H1 (cell line): ENCODE results near the gene RABEP1. TPM values are rescaled to one million over a fixed set of nuclear protein-coding genes. Genes with fewer than 3 reads are reported as not detected.
"Not testable (repeated sequence)": the region's sequence is repeated elsewhere in the genome, so short reads cannot be mapped to it uniquely, and the experiment has no call there.

ENCODE experiments used
- CTCF ChIA-PET: fragments of 300-600 bp; sonication (Branson Sonifier 250); formaldehyde crosslinking; loops from one replicate; lab custom pipeline; 2021; ENCODE audit not compliant: partially characterized antibody; lab: Charles Lee
- POLR2A ChIA-PET: fragments of 300-600 bp; sonication (Branson Sonifier 250); formaldehyde crosslinking; loops from one replicate; lab custom pipeline; 2021; ENCODE audit warnings: inconsistent platforms; ENCODE audit not compliant: partially characterized antibody; lab: Charles Lee
- DNase-seq, 2 experiments: peaks; one replicate each; pipeline versions ENCODE4 v3.0.0 to v3.0.0-alpha.2; 2010 to 2022; ENCODE audit warnings: low spot score in 2 of 2, low read depth in 1 of 2, mixed read lengths in 1 of 2
- FAIRE-seq: peaks from 2 replicates; lab custom pipeline; 2011; peaks lifted over from hg19 to GRCh38; lab: Jason Lieb, UNC
- H2AFZ ChIP-seq: 2 replicates; pipeline ENCODE4 v1.8.1; 2012; ENCODE audit warnings: low read length, inconsistent platforms
- H2AK5ac ChIP-seq: 2 replicates; pipeline ENCODE4 v1.6.1; 2013; ENCODE audit warnings: low read depth, low read length
- H2BK120ac ChIP-seq: replicated peaks from 2 replicates; pipeline ENCODE3; 2013; ENCODE audit warnings: low read depth, low read length, inconsistent platforms
- H2BK12ac ChIP-seq: 2 replicates; pipeline ENCODE4 v1.6.1; 2013; ENCODE audit warnings: low read depth, low read length
- H2BK15ac ChIP-seq: 2 replicates; pipeline ENCODE4 v1.6.1; 2013; ENCODE audit warnings: low read length
- H2BK20ac ChIP-seq: 2 replicates; pipeline ENCODE4 v1.6.1; 2013; ENCODE audit warnings: low read length
- H2BK5ac ChIP-seq: 2 replicates; pipeline ENCODE4 v1.6.1; 2013; ENCODE audit warnings: low read depth, low read length
- H3K14ac ChIP-seq: 2 replicates; pipeline ENCODE4 v1.6.1; 2013; ENCODE audit warnings: inconsistent platforms; ENCODE audit not compliant: insufficient read length
- H3K18ac ChIP-seq: 2 replicates; pipeline ENCODE4 v1.6.1; 2013; ENCODE audit warnings: low read length; ENCODE audit errors: extremely low read depth
- H3K23ac ChIP-seq: 2 replicates; pipeline ENCODE4 v1.6.1; 2013; ENCODE audit warnings: inconsistent platforms; ENCODE audit not compliant: insufficient read length
- H3K23me2 ChIP-seq: 2 replicates; pipeline ENCODE4 v1.6.1; 2013; ENCODE audit warnings: low read depth, low read length
- H3K27ac ChIP-seq: 2 replicates; pipeline ENCODE4 v1.6.1; 2011; ENCODE audit warnings: low read depth, low read length, inconsistent platforms
- H3K27me3 ChIP-seq, 4 experiments: replicated peaks in 1 of 4; 1 replicate in 1 of 4; 2 replicates in 3 of 4; pipeline versions ENCODE4 v1.6.1 to v1.8.1; 2011 to 2013; ENCODE audit warnings: low read length in 3 of 4, mild to moderate bottlenecking in 3 of 4, inconsistent platforms in 2 of 4, mixed read lengths in 2 of 4, moderate library complexity in 1 of 4; ENCODE audit not compliant: control insufficient read depth in 3 of 4, insufficient read depth in 3 of 4; ENCODE audit errors: extremely low read depth in 1 of 4
- H3K36me3 ChIP-seq, 4 experiments: 2 replicates each; pipeline versions ENCODE4 v1.6.1 to v1.8.1; 2011 to 2013; ENCODE audit warnings: mild to moderate bottlenecking in 4 of 4, low read length in 3 of 4, moderate library complexity in 2 of 4, control low read depth in 1 of 4, inconsistent platforms in 1 of 4; ENCODE audit not compliant: insufficient read depth in 4 of 4, control insufficient read depth in 2 of 4
- H3K4ac ChIP-seq: replicated peaks from 2 replicates; pipeline ENCODE3; 2013; ENCODE audit warnings: low read length, low read depth, mixed read lengths, inconsistent platforms; ENCODE audit not compliant: insufficient read length
- H3K4me1 ChIP-seq, 4 experiments: replicated peaks in 1 of 4; 1 replicate in 1 of 4; 2 replicates in 3 of 4; pipeline versions ENCODE4 v1.6.1 to v1.8.1; 2011 to 2013; ENCODE audit warnings: low read length in 3 of 4, inconsistent platforms in 2 of 4, mixed read lengths in 1 of 4; ENCODE audit not compliant: insufficient read depth in 4 of 4, control insufficient read depth in 3 of 4
- H3K4me2 ChIP-seq, 2 experiments: 2 replicates each; pipeline versions ENCODE4 v1.6.1 to v1.8.1; 2011 to 2013; ENCODE audit warnings: low read depth in 2 of 2, low read length in 2 of 2, control low read depth in 1 of 2, inconsistent platforms in 1 of 2, mild to moderate bottlenecking in 1 of 2; ENCODE audit not compliant: insufficient read depth in 1 of 2
- H3K4me3 ChIP-seq, 4 experiments: fragments of 200-600, 300-600 bp in 1 of 4; sonication (generic), shearing (Covaris generic), sonication (Bioruptor Twin) in 1 of 4; 2 replicates each; pipeline versions ENCODE4 v1.5.1 to v1.8.1; 2011 to 2016; ENCODE audit warnings: low read length in 4 of 4, low read depth in 3 of 4, control low read depth in 2 of 4, inconsistent platforms in 2 of 4, mild to moderate bottlenecking in 2 of 4, mixed read lengths in 1 of 4, moderate library complexity in 1 of 4; ENCODE audit not compliant: insufficient read depth in 2 of 4; ENCODE audit errors: extremely low read depth in 1 of 4
- H3K56ac ChIP-seq: replicated peaks from 2 replicates; pipeline ENCODE3; 2013; ENCODE audit warnings: low read depth, mild to moderate bottlenecking, mixed read lengths, low read length, inconsistent platforms; ENCODE audit not compliant: insufficient read length
- H3K79me1 ChIP-seq: 2 replicates; pipeline ENCODE4 v1.6.1; 2013; ENCODE audit warnings: low read depth, low read length, control low read depth
- H3K79me2 ChIP-seq, 2 experiments: 2 replicates each; pipeline versions ENCODE4 v1.6.1 to v1.8.1; 2012 to 2013; ENCODE audit warnings: low read length in 2 of 2, mild to moderate bottlenecking in 2 of 2, inconsistent platforms in 1 of 2; ENCODE audit not compliant: insufficient read depth in 2 of 2, control insufficient read depth in 1 of 2
- H3K9ac ChIP-seq, 4 experiments: replicated peaks in 1 of 4; 1 replicate in 1 of 4; 2 replicates in 3 of 4; pipeline versions ENCODE4 v1.6.1 to v1.8.1; 2011 to 2013; ENCODE audit warnings: low read depth in 3 of 4, low read length in 3 of 4, control low read depth in 2 of 4, mild to moderate bottlenecking in 2 of 4, moderate library complexity in 2 of 4, inconsistent platforms in 1 of 4; ENCODE audit errors: extremely low read depth in 1 of 4
- H3K9me3 ChIP-seq, 2 experiments: 2 replicates each; pipeline versions ENCODE4 v1.6.1 to v1.8.1; 2012 to 2013; ENCODE audit warnings: mild to moderate bottlenecking in 2 of 2, moderate library complexity in 2 of 2, control low read depth in 1 of 2, inconsistent platforms in 1 of 2, low read depth in 1 of 2, low read length in 1 of 2, mixed read lengths in 1 of 2; ENCODE audit not compliant: insufficient read depth in 2 of 2
- H4K20me1 ChIP-seq, 2 experiments: replicated peaks in 1 of 2; 2 replicates each; pipeline versions ENCODE3 to v1.8.1; 2011 to 2013; ENCODE audit warnings: inconsistent platforms in 2 of 2, low read length in 2 of 2, mild to moderate bottlenecking in 1 of 2; ENCODE audit not compliant: insufficient read depth in 2 of 2, control insufficient read depth in 1 of 2
- H4K5ac ChIP-seq: 2 replicates; pipeline ENCODE4 v1.6.1; 2013; ENCODE audit warnings: low read length, low read depth, mixed read lengths, inconsistent platforms; ENCODE audit not compliant: insufficient read length
- H4K8ac ChIP-seq: 2 replicates; pipeline ENCODE4 v1.8.0; 2013; ENCODE audit warnings: mild to moderate bottlenecking, moderate library complexity, low read length, inconsistent platforms; ENCODE audit not compliant: insufficient read depth; ENCODE audit errors: extremely low read depth
- H4K91ac ChIP-seq: replicated peaks from 2 replicates; pipeline ENCODE3; 2013; ENCODE audit warnings: low read length, mixed read lengths, inconsistent platforms; ENCODE audit not compliant: insufficient read length
- WGBS, 2 experiments: shearing (Covaris generic) in 1 of 2; methylation state at CpG; one replicate each; pipeline versions ENCODE4 v1.1.6 to v1.1.7; 2013 to 2015; ENCODE audit warnings: low lambda C conversion rate in 2 of 2, mixed read lengths in 2 of 2, inconsistent platforms in 1 of 2, low coverage in 1 of 2, missing lambda C conversion rate in 1 of 2; ENCODE audit not compliant: insufficient replicate concordance in 2 of 2, insufficient coverage in 1 of 2, insufficient read length in 1 of 2; ENCODE audit errors: extremely low coverage in 1 of 2, missing lambda C conversion rate in 1 of 2; 5-methylcytosine and 5-hydroxymethylcytosine counted together
- polyA plus RNA-seq, 7 experiments: library from polyadenylated mRNA; depleted of rRNA in 3 of 7; stranded (reverse) in 5 of 7; unstranded in 2 of 7; fragments of >200 nt in 5 of 7; fragments of 200-250 nt in 2 of 7; gene quantifications; 1 replicate in 5 of 7; 2 replicates in 1 of 7; 4 replicates in 1 of 7; pipeline versions ENCODE4 v1.2.1 to v1.2.3, GENCODE V29; 2011 to 2013; ENCODE audit warnings: missing spikeins in 2 of 7, mixed read lengths in 2 of 7
- total RNA-seq: library from RNA; stranded (reverse); fragmentation: NEBNext Ultra II Directional; extraction: Animal tissue kit (Norgen Biotek cat#: 25700); gene quantifications from 2 replicates; pipeline ENCODE4 v1.2.1, GENCODE V29; 2021

RABEP1 gene
- total and polyA plus RNA-seq, 2 of the 8 experiments (the other 6 are each of a cell fraction or from before 2014, with no cell fraction given) = 8.5 to 52.3 TPM

DNA sequence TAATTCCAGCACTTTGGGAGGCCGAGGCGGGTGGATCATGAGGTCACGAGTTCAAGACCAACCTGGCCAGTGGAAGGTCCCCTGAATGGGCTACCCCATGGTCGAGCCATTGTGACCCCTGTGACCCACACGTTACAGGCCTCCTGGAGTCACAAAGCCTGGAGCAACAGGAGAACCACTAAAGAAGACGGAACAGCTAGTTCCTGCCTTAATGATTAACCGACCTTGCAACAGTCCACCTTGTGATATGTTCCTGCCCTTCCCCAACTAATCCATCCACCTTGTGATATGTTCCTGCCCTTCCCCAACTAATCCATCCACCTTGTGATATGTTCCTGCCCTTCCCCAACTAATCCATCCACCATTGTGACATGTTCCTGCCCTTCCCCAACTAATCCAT lies 42.3 kb upstream of the RABEP1 start:
- H2BK120ac ChIP-seq, H3K14ac ChIP-seq, H4K91ac ChIP-seq, H3K23me2 ChIP-seq, H3K36me3 ChIP-seq, H3K27me3 ChIP-seq, H2BK15ac ChIP-seq, H4K5ac ChIP-seq, H3K18ac ChIP-seq, H3K4me1 ChIP-seq, H2BK12ac ChIP-seq, H2BK5ac ChIP-seq, H3K27ac ChIP-seq, H2AK5ac ChIP-seq, H4K20me1 ChIP-seq, H3K4me2 ChIP-seq, FAIRE-seq, H3K4ac ChIP-seq, H3K9me3 ChIP-seq, H4K8ac ChIP-seq, H3K9ac ChIP-seq, H3K4me3 ChIP-seq, DNase-seq, POLR2A ChIA-PET, H3K79me2 ChIP-seq, H2AFZ ChIP-seq, H3K56ac ChIP-seq, H2BK20ac ChIP-seq, H3K79me1 ChIP-seq, H3K23ac ChIP-seq: not testable (repeated sequence)
- 70% methylated on average over 7 of the region's 7 CpGs; no CpG with 5 or more reads in 1 of the 2 experiments for WGBS, 2 experiments
- CTCF ChIA-PET = interaction anchor here (1.2 to 4.3 kb wide), 4 partner anchors 9 to 41 kb away, joined by 3 to 14 read pairs (median 8); no protein-coding TSS in a partner anchor
